ENCODE measurements around the gene TMTC2.
"Not testable (repeated sequence)": the region's sequence is repeated elsewhere in the genome, so short reads cannot be mapped to it uniquely, and the experiment has no call there.

Gene TMTC2

GRCh38 chr12:82793751-82794281 is 107.1 kb downstream of the TMTC2 start:
- no peak overlapping the region for H3K4me3 ChIP-seq (replicated peaks; ENCODE audit: low read depth, low read length)
- no peak for DNase-seq (ENCODE audit: low read depth)
- no peak for TF ChIP-seq CTCF (IDR thresholded peaks at IDR 0.05; ENCODE audit: low read length, missing control alignments)

DNA sequence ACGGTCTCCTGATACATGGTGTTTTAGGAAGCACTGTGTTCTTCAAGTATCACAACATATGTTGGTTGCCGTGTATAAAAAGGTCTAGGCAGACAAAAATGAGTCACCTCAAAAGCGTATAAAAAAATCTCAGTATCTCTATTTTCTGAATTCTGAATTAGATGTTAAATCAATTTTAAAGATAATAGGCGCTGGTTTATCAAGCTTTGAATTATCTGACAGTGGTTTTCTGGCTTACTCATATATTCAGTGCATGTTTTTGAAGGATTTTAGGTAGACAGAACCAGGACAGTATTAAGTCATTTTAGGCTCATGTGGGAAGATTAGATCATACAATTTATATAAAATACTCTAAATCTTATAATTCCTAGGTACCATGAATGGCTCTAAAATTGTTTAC is 110.8 kb downstream of the TMTC2 start:
- no peak for DNase-seq (ENCODE audit: low read depth)
- TF ChIP-seq CTCF (IDR thresholded peaks at IDR 0.05; ENCODE audit: low read length, missing control alignments), result no peak
- no peak overlapping the region for H3K4me3 ChIP-seq (replicated peaks; ENCODE audit: low read depth, low read length)

DNA sequence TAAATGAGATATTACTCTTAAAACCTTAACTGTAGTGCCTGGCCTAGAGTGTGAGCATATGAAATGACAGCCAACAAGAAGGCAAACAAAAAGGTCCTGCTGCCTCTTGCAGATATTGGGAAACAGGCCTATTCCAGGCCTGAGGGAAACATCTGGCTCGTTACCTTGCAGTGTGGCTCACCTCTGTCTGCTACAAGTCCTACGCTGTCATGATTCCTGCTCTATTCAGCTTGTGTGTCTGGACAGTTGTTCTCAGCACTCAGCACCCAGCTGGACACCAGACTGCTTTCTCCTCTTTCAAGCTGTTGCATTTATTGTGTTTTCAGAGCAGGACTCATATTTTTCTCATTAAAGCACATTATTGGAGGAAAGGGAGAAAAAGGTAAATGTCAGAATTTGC is 113.5 kb downstream of the TMTC2 start:
- no peak overlapping the region for H3K4me3 ChIP-seq (replicated peaks; ENCODE audit: low read depth, low read length)
- TF ChIP-seq CTCF (IDR thresholded peaks at IDR 0.05; ENCODE audit: low read length, missing control alignments), result no peak
- DNase-seq (ENCODE audit: low read depth), result no peak

- no peak overlapping the region for H3K4me3 ChIP-seq (replicated peaks; ENCODE audit: low read depth, low read length)
- no peak for DNase-seq (ENCODE audit: low read depth)
- TF ChIP-seq CTCF (IDR thresholded peaks at IDR 0.05; ENCODE audit: low read length, missing control alignments), result no peak
Measured at GRCh38 chr12:82801951-82802610, 115.4 kb downstream of the TMTC2 start.

GRCh38 chr12:82803201-82803600 is 116.5 kb downstream of the TMTC2 start:
- H3K4me3 ChIP-seq (replicated peaks; ENCODE audit: low read depth, low read length), result no peak overlapping the region
- no peak for DNase-seq (ENCODE audit: low read depth)
- TF ChIP-seq CTCF (IDR thresholded peaks at IDR 0.05; ENCODE audit: low read length, missing control alignments), result no peak

DNA sequence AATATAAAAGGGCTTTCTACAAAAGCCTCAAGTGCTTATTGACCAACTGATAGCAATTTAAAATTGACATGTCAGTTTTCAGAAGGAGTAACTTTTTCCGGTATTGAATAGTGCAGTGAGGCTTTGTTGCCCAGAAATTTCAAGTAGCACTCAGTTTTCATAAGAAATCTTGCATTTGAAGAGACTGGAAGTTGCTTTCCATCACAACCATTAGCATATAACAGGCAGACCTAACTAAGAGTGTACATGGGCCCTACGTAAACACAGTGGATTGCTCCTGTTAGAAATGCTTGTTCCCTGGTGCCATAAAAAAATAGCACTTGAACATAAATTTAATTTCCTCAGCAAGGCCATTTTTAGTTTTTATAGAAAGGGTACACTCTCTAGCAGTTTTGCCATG is 117.9 kb downstream of the TMTC2 start:
- no peak for TF ChIP-seq CTCF (IDR thresholded peaks at IDR 0.05; ENCODE audit: low read length, missing control alignments)
- no peak for DNase-seq (ENCODE audit: low read depth)
- no peak overlapping the region for H3K4me3 ChIP-seq (replicated peaks; ENCODE audit: low read depth, low read length)

DNA sequence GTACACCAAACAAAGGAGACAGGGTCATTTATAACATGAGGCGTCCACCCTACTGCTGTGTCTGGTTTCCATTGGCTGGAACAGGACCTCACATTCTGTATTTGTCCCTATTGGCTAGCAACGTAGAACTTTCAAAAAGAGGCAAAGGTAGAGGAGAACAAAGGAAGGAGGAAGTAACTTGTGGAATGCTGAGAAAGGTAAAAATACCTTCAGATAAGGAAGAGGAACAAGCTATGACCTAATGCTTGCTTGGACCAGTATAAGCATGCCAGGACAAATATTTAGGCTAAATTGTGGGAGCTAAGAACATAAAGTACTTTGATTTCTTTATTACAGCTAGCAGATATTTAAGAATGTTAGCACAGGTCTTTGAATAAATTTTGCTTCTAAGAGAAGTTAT is 118.3 kb downstream of the TMTC2 start:
- DNase-seq (ENCODE audit: low read depth); H3K4me3 ChIP-seq (replicated peaks; ENCODE audit: low read depth, low read length): not testable (repeated sequence)

Measured in fibroblast of pulmonary artery (primary cell).